AG08395 (cell line): ENCODE data around the gene MND1.
"Not testable (repeated sequence)": the region's sequence is repeated elsewhere in the genome, so short reads cannot be mapped to it uniquely, and the experiment has no call there.

Experiments
- DNase-seq: peaks from one replicate; pipeline ENCODE4 v3.0.0; 2012; ENCODE audit warnings: mixed read lengths, low spot score

The MND1 gene

DNA sequence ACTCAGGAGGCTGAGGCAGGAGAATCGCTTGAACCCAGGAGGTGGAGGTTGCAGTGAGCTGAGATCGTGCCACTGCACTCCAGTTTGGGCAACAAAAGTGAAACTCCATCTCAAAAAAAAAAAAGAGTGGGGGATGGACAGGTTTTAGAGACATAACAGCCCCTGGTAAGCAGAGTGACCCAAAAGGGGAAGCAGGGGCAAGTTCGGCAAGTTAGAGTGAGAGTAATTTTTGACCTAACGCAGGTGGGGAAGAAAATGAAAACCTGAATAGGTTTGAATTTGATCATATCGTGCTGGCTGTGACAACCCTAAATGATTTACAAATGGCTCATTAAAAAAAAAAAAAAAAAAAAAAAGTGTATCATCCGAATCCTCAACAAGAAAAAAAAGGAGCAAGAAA is 96.0 kb downstream of the MND1 start:
- DNase-seq: no peak

DNA sequence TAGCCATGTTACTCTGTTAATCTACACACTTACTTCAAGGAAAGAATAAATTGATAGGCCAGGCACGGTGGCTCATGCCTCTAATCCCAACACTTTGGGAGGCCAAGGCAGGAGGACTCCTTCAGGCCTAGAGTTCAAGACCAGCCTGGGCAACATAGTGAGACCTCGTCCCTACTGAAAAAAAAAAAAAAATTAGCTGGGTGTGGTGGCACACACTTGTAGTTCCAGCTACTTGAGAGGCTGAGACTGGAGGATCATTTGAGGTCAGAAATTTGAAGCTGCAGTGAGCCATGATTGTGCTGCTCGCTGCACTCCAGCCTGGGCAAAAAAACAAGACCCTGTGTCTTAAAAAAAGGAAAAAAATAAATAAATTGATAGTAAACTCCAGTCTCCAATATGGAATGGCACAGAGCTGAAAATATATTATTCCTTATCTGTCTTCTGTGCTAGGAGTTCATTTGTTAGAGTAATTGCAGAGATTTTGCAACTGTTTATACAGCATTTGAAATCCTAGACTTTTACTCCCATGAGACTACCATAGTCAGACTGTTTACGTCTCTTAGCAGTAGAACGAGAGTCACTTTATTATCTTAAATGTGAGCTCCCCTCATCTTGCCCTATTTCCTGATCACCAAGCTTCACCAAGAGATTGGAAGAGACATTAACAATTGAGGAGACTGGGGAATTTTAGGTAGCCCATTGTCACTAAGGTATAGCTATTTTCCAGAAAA is 102.9 kb downstream of the MND1 start:
- no peak for DNase-seq

DNA sequence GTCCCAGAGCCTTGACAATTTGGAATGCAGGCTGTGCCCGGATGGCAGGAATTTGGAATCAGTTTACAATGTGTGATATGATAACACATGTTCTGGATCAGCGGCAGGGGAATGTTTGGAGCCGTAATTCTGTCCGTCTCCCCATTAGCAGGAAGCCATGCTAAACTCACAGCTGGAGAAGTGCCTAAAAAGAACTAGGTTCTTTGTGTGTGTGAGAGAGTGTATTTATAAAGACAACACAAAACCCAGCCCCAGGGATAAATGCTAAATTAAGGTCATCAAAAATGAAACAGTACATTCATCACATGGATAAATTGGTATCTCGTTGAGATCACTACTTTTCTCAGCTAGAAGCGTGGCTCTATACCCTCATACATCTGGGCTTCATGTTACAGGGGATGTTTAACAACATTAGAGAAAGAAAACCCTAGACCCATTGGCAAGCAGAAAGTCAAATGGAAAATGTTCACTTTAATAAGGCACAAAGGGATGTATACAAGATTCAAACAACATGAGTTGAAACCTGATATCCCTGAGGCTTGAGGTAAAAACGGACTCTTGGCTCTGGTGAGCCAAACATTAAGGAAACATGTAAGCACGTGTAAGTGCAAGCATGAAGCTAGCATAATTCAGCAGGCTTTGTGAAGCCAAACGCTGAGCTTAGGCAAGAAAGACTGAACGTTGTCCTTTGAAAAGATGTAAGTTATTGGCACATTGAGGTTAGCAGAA is 103.7 kb downstream of the MND1 start:
- no peak for DNase-seq

DNA sequence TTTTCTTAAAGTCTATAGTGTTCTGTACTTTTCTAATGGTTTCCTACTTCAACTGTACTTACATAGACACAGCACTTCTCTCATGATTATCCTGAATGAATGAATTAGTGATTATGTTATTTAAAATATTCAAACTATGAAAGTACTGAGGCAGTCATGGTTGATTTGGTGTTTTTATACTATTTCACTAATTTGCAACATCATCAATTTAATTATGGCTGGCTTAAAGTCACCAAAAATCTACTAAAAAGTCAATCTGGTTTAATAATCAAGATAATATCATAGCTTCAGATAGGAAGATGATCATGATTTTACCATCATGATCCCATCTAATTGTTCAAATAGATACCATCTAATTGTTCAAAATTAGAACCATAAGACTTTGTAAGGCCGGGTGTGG is 104.8 kb downstream of the MND1 start:
- no peak for DNase-seq

DNA sequence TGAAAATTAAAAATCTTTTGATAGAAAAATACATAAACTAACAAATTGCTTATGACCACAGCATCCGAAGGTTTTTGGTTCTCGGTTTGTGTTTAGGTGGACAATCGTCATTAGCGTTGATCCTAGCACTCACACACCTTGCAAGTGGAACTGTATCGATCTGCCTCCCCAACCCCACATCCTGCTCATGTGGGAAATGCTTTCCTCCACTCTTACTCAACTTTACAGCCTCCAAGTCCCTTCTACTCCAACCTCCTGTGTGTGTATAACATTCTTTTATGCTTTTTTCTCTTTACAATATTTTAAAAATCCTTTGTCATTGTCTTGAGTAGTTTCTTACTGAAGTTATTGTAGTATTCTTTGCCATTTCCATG is 106.0 kb downstream of the MND1 start:
- no peak for DNase-seq

DNA sequence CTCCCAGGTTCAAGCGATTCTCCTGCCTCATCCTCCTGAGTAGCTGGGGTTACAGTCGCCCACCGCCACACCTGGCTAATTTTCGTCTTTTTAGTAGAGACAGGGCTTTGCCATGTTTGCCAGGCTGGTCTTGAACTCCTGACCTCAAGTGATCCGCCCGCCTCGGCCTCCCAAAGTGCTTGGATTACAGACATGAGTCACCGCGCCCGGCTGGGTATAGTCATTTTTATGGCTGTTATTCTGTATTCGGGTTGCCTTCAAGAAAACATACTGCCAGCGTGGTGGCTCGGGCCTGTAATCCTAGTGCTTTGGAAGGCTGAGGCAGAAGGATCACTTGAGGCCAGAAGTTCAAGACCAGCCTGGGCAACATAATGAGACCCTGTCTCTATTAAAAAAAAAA is 106.7 kb downstream of the MND1 start:
- DNase-seq: not testable (repeated sequence)

DNA sequence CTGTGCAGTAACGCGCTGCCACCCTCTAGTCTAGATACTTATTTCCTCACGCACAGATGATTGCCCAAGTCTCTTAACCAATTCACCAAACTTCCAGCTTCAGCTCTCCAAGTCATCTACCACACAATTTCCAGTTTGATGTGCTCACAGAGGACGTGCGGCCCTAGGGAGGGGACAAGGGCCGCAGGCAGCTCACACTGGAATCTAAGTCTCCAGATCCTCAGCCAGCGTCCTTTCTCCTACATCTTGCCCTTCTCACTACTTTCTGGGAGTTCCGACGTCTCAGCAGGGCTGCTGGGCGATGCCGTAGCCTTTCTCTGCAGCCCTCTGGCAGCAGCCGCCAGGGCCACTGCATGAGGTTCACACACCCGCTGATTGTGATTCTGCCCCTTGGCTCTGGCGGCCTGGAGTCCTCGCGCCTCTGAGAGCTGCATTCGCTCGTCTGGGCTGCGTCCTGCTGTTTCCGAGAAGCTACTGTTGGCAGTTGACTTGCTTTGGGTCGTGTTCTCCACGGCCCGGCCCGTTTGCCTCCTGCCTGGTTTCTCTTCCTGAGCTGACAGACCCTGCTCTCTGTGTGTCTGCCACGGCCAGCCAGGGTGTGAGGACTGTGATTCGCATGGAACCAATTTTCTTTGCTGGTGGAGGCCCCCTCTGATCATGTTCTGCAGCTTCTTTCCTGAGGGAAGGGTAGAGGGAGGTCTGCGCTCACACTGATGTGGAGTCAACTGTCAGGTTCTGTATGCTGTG is 107.6 kb downstream of the MND1 start:
- no peak for DNase-seq

DNA sequence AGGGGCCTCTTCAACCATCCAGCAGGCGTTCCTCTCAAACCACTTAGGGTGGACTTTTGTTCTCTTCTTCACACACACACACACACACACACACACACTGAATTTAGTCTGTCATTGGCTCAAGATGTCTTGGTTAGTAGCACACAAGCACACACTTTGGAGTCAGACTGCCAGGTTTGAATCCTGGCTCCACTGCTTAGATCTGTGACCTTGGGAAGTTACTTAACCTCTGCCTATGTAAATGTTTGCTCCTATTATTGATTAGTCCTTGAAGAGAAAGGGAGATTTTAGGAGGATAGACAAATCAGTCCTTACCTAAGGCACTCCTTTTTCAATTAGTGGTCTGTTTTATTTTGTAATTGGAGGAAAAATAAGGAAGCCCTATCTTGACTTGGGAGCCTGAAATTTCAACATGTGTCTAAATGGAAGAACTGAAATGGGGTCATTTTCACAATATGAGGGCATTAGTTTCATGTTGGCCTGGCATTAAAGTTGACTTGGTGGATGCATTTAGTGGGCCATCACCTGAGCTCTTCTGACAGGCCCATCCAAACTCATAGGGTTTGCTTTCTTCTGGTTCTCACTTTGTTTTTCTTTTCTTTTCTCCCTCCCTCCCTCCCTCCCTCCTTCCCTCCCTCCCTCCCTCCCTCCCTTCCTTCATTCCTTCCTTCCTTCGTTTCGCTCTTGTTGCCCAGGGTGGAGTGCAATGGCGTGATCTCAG is 108.3 kb downstream of the MND1 start:
- DNase-seq: no peak

DNA sequence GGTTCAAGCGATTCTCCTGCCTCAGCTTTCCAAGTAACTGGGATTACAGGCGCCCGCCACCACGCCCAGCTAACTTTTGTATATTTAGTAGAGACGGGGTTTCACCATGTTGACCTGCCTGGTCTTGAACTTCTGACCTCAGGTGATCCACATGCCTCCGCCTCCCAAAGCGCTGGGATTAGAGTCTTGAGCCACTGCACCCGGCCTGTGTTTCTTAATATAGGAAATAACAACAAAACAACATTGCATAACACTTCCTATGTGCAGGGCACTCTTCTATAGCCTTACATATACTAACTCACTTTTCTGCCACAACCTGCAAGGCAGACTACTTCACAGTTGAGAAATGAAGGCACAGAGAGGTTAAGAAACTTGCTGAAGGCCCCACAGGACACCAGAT is 108.9 kb downstream of the MND1 start:
- no peak for DNase-seq

DNA sequence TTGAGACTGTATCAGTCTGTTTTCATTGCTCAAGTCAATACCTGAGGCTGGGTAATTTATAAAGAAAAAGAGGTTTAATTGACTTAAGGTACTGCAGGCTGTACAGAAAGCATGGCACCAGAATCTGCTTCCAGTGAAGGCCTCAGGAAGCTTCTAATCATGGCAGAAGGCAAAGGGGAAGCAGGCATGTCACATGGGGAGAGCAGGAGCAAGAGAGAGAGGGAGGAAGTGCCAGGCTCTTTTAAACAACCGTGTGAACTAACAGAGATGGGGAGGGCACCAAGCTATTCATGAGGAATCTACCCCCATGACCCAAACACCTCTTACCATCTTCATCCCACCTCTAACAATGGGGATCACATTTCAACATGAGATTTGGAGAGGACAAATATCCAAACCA is 114.5 kb downstream of the MND1 start:
- no peak for DNase-seq

DNA sequence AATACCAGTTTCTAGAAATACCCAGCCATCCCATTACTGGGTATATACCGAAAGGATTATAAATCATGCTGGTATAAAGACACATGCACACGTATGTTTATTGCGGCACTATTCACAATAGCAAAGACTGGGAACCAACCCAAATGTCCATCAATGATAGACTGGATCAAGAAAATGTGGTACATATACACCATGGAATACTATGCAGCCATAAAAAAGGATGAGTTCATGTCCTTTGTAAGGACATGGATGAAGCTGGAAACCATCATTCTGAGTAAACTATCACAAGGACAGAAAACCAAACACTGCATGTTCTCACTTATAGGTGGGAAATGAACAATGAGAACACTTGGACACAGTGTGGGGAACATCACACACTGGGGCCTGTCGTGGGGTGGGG is 117.1 kb downstream of the MND1 start:
- DNase-seq: not testable (repeated sequence)

DNA sequence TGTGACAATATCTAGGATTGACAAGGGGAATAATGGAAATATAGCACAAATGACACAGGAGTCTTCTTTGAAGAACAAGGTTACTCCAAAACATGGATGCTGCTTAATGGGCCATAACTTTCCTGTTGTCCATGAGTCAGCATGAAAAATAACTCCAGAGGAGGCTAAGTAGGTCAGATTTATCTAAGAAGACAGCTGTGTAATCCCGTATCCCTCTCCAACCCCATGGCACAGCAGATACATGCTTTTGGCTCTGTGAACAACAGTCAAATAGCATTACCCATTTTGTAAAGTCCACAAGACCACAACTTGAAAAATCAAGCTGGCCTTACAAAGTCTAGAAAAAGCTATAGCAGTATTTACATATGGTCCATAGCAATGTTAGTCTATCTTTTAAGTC is 119.6 kb downstream of the MND1 start:
- DNase-seq: no peak
